H1 (cell line): Measurements from ENCODE around the gene ANXA2.

Experiments
- CEBPB ChIP-seq: IDR thresholded peaks from 2 replicates; pipeline ENCODE4 v1.6.1; 2012; ENCODE audit warnings: low read depth, low read length
- EP300 ChIP-seq, 2 experiments: IDR thresholded peaks; 1 replicate in 1 of 2; 2 replicates in 1 of 2; pipeline ENCODE4 v1.6.1; 2011 to 2012; ENCODE audit warnings: low read depth in 2 of 2, low read length in 2 of 2, mild to moderate bottlenecking in 2 of 2, borderline replicate concordance in 1 of 2, inconsistent platforms in 1 of 2, moderate library complexity in 1 of 2
- EZH2 ChIP-seq: fragments of 200-600 bp; sonication (generic); IDR thresholded peaks from 2 replicates; pipeline ENCODE4 v1.7.1; 2012; ENCODE audit warnings: low read depth, mild to moderate bottlenecking, moderate library complexity, low read length, inconsistent platforms; ENCODE audit not compliant: severe bottlenecking
- PHF8 ChIP-seq: fragments of 200-600 bp; sonication (generic); conservative IDR thresholded peaks from 2 replicates; pipeline ENCODE4 v1.7.1; 2012; ENCODE audit warnings: low read depth, mild to moderate bottlenecking, inconsistent platforms, low read length, moderate library complexity
- POLR2A ChIP-seq, 2 experiments: IDR thresholded peaks; 1 replicate in 1 of 2; 2 replicates in 1 of 2; pipeline ENCODE4 v1.6.1; 2011; ENCODE audit warnings: low read depth in 2 of 2, low read length in 2 of 2, mild to moderate bottlenecking in 2 of 2; ENCODE audit errors: control extremely low read depth in 1 of 2
- RAD21 ChIP-seq, 2 experiments: IDR thresholded peaks in 1 of 2; conservative IDR thresholded peaks in 1 of 2; 2 replicates each; pipeline ENCODE4 v1.6.1; 2011; ENCODE audit warnings: low read depth in 2 of 2, low read length in 2 of 2, improper control_type of control experiment in 1 of 2, inconsistent platforms in 1 of 2, mild to moderate bottlenecking in 1 of 2, moderate library complexity in 1 of 2
- TEAD4 ChIP-seq: IDR thresholded peaks from 2 replicates; pipeline ENCODE4 v1.6.1; 2012; ENCODE audit warnings: low read depth, low read length, inconsistent platforms, mixed read lengths
- TF ChIP-seq, protein P1 (sequence below), 3 experiments: IDR thresholded peaks; 1 replicate in 2 of 3; 2 replicates in 1 of 3; pipeline versions ENCODE4 v1.5.1 to v1.6.1; 2011; ENCODE audit warnings: low read length in 3 of 3, mild to moderate bottlenecking in 3 of 3, inconsistent platforms in 2 of 3, low read depth in 1 of 3, moderate library complexity in 1 of 3; ENCODE audit not compliant: insufficient read depth in 1 of 3; ENCODE audit errors: control extremely low read depth in 1 of 3

DNA sequence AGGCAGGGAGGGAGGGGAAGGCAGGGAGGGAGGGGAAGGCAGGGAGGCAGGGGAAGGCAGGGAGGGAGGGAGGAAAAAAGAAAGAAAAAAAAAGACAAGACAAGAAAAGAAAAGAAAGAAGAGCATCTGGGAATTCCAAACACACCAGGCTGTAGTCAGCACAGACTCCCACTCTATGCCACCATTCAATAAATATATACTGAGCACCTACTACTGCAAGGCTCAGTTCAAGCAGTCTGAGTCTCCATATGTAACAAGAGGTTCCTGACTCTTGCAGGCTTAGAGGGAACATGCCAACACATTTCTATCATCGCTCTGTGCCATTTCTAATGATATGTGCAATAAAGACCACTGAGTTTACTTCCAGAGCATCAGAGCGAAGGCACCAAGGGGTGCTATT lies 47.7 kb downstream of the ANXA2 start:
- TF ChIP-seq, protein P1, sequence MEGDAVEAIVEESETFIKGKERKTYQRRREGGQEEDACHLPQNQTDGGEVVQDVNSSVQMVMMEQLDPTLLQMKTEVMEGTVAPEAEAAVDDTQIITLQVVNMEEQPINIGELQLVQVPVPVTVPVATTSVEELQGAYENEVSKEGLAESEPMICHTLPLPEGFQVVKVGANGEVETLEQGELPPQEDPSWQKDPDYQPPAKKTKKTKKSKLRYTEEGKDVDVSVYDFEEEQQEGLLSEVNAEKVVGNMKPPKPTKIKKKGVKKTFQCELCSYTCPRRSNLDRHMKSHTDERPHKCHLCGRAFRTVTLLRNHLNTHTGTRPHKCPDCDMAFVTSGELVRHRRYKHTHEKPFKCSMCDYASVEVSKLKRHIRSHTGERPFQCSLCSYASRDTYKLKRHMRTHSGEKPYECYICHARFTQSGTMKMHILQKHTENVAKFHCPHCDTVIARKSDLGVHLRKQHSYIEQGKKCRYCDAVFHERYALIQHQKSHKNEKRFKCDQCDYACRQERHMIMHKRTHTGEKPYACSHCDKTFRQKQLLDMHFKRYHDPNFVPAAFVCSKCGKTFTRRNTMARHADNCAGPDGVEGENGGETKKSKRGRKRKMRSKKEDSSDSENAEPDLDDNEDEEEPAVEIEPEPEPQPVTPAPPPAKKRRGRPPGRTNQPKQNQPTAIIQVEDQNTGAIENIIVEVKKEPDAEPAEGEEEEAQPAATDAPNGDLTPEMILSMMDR (IDR thresholded peaks at IDR 0.05; ENCODE audit: control extremely low read depth in 1 of 3, insufficient read depth in 1 of 3, low read depth in 1 of 3, low read length in 3 of 3): no peak
- TF ChIP-seq EP300 (IDR thresholded peaks at IDR 0.05; ENCODE audit: borderline replicate concordance in 1 of 2, low read depth in 2 of 2, low read length in 2 of 2): no peak
- no peak for TF ChIP-seq POLR2A (IDR thresholded peaks at IDR 0.05; ENCODE audit: control extremely low read depth in 1 of 2, low read depth in 2 of 2, low read length in 2 of 2)
- no peak for TF ChIP-seq EZH2
- no peak for TF ChIP-seq RAD21 (IDR thresholded peaks at IDR 0.05 in 1 of 2, conservative IDR thresholded peaks at IDR 0.05 in 1 of 2; ENCODE audit: low read depth in 2 of 2, low read length in 2 of 2)
- TF ChIP-seq CEBPB: no peak
- TF ChIP-seq PHF8: no peak
- no peak for TF ChIP-seq TEAD4
